Activated T-helper 1 cell treated with anti-CD3 and anti-CD28 coated beads, Interleukin-2, amount 50 U/mL, for 16 hours (primary cell): ENCODE measurements around the gene WDR45.
A peak's percentile ranks its signal among the peaks of the same experiment; 100 is the strongest.

ENCODE experiments used
- DNase-seq, 2 donors: peaks; one replicate each; pipeline ENCODE4 v3.0.0-alpha.2; 2020; ENCODE audit warnings: low read depth in 1 of 2, low spot score in 1 of 2

WDR45 gene

DNA sequence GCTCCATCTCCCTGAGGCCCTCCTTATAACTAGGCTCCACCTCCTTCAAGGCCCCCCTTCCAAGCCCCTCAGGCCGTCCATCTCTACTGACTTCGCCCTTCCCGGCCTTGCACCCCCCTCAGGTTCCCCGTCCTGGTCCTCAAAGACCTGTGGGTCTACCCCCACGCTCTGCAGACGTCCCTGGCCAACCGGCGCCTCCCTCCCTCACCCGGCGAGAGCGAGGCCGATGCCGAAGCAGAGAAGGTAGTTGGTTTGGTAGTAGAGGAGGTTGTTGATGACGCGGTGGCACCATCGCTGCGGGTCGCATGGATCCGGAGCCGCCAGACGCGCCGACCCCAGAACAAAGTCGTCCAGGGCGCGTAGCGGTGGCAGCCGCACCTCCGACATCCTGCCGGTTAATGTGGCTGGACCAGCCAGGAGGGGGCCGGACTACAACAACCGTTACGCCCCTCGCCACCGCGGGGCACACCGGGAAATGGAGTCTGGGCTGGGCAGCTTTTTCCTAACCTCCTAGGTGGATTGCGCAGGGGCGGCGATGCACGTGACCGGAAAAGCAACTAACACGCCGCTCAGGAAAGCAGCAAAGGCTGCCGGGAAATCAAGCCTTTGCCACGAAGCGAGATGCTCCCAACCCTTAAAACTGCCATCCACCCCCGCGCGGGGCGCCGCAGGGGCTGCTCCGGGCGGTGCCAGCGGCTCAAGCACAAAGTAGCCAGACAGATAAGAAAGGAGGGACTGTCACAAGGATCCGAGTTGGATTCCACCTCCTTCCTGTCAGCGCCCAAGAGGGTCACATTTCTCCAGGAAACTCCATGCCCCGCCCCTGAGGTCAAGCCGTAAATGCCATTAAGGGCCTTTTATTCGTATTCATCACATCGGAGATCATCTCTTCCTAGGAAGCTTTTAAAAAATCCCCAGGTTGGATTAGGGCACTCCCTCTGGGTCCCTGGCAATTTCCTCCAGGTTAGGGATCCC lies 5.8 kb downstream of the WDR45 start, which contains the start of gene PRAF2:
Gene PRAF2, minus strand, starts transcription at position 402 of the 975 bp plus-strand sequence. Its CDS starts 15 bp downstream, at position 387.
- DNase-seq, result peak; percentile 77 to 78

DNA sequence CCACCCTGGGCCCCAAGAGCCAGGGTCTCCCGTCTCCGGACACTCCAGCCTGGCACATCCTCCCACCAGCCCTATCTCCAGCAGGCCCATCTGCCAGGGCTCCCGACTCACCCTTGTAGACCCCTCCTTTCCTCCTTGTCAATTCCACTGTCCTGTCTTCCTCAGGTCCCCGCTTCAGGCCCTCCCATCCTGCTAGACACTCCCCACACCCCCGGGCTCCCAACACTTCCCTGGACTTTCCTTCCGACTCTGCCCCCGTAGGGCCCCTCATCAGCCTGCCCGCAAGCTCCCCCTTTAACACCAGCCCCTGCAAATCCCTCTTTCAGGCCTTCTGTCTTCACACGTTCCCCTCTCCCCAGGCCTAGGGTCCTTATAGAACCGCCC lies 7.0 kb downstream of the WDR45 start:
- no peak for DNase-seq

DNA sequence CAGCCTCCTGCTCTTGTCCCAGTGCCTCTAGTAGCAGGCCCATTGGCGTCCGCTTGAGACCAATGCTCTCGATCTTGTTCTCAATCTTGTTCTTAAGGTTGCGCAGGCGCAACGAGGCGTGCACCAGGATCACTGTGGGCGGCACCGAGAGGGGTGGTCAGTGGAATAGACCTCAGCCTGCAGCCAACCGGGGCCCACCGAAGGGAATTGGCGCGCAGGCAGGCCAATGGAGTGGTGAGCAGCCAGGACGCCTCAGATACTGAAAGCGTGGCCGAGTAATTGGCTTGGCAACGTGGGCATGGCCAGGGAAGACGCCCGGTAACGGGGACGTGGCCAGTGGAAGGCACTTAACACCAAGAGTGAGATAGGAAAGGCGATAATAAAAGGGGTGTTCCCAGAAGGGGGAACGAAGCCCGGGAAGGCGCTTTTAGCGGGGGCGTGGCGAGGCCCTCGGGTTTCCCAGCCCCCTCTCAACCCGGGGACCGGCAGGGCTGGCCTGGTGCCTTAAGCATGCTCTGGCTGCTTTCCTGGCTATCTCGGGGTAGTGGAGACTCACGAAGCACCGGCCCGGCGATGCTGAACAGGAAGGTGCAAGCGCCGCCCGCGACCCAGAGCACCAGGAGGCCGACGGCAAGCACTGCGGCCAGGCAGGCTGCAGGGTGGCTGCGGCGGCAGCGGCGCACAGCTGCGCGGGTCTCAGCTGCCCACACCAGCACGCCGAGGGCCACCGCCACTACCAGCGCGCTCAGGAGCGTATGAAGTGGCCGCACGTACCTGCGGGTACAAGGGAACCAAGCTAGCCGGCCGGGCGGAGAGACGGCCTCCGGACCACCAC lies 7.6 kb downstream of the WDR45 start:
- DNase-seq, result no peak

DNA sequence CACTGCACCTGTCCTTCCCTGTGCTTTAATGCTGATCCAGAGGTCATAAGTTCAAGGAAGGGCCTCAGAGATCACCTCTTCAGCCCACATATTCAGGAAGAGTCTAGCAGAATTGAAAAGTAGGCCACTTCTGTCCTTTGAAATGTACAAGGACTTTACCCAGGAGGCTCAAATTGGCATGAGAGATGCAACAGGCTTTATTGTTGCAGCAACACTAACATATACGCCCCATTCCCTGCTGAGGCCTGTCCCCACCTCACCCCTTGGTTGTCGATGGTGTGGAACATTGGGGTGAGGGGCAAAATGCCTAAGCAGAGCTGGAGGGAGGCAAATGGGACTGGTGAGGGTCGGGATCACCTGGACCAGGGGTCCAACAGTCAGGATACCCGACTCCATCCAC lies 8.7 kb downstream of the WDR45 start:
- DNase-seq, result no peak

DNA sequence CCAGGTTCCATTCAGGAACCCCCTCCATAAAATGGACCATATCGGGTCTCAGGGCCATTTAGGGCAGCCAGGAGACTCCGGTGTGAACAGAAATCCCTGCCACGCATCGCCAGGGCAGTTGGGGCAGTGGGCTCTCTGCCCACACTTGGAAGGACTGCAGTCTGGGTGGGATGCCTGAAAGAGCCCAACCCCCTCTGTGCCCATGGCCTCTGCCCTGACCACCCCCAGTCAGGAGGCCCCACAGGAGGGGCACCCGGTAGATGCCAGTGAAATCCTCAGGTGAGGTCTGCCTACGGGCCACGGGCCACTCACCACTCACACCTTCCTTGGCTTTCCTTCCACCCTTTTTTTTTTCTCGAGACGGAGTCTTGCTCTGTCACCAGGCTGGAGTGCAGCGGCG lies 10.6 kb downstream of the WDR45 start:
- no peak for DNase-seq

DNA sequence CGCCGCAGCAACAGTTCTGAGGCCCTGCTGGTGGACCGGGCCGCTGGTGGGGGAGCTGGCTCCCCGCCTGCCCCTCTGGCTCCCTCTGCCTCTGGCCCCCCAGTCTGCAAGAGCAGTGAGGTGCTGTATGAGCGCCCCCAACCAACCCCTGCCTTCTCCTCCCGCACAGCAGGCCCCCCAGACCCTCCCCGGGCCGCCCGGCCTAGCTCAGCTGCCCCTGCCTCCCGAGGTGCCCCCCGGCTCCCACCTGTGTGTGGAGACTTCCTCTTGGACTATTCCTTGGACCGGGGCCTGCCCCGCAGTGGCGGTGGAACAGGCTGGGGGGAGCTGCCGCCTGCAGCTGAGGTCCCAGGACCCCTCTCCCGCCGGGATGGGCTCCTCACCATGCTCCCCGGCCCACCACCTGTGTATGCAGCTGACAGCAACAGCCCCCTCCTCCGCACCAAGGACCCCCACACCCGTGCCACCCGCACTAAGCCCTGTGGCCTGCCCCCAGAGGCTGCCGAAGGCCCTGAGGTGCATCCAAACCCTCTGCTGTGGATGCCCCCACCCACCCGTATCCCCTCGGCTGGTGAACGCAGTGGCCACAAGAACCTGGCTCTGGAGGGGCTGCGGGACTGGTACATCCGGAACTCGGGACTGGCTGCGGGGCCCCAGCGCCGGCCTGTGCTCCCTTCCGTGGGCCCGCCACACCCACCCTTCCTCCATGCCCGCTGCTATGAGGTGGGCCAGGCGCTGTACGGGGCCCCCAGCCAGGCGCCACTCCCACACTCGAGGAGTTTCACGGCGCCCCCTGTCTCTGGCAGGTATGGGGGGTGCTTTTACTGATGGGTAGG lies 12.2 kb downstream of the WDR45 start:
- no peak for DNase-seq

DNA sequence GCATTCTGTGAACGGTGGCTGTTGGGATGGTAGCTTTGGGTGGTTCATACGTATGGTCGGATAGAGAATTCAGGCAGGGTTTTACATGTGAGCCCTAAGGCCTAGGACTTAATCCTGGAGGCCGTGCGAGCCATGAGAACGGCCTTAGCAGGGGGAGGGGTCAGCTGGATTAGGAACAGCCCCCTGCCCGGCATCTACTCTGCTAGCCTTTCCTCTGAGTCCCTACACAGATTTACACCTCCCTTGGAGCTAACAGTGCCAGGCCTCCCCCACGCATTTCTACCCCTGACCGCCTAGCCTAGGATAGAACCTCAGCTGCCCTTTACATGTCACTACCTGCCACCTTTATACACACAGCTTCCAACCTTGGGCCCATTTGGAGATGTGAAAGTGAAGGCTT lies 13.0 kb downstream of the WDR45 start:
- no peak for DNase-seq

DNA sequence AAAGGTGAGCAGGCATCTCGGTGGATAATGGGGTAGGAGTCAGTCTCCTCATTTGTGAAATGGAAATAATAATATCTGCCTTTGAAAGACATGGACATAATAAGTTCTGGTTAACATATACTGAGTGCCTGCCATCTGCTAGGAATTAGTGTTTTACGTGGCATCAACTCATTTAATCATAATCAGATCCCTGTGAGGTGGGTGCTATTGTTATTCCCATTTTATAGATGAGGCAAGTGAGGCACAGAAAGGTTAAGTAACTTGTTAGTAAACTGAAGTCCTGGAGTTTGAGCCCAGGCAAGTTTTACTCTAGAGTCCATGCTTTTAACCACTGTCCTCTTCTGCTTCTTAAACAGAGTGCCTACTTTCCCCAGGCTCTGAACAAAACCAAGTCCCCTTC lies 13.4 kb downstream of the WDR45 start:
- no peak for DNase-seq

DNA sequence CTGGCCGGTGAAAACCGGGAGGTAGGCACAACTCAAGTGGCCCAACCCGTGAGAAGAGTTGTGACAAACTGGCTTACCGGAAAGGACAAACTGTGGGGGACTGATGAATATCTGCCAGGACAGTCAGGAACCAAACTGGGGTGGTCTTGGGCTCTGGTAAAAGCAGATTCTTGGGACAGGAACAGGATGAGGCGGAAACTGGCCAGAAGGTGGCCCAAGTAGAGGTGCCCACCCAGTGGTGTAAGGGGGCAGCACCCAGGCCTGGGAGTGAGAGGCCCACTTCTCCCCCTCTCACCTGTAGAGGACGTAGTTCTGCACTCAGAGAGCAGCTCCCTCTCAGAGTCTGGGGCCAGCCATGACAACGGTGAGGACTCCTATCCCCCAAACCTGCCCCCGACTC lies 15.0 kb downstream of the WDR45 start:
- DNase-seq, result no peak

DNA sequence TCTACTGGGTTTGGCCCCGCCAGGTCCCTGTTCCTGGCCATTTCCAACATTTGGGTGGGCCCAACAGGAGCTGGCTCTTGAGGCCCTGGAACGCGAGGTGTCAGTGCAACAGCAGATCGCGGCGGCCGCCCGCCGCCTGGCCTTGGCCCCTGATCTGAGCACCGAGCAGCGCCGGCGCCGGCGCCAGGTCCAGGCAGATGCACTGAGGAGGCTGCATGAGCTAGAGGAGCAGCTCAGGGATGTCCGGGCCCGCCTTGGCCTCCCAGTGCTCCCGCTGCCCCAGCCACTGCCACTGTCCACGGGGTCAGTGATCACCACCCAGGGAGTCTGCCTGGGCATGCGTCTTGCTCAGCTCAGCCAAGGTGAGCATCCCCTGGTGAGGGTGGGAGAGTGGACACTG lies 15.4 kb downstream of the WDR45 start:
- DNase-seq, result no peak

DNA sequence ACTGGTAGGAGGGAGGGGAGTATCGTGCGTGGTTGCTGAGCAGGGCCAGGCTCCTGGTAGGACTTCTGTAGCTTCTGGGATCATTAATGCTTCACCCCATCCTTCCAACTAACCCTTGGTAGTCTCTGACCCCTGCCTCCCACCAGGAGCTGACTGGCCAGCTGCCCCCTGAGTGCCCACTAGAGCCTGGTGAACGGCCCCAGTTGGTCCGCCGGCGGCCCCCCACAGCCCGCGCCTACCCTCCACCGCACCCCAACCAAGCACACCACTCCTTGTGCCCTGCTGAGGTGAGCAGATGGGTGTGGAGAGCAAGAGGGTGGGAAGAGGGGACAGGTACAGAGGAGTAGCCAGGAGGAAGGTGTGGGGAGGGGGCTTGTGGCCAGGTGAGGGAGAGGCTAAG lies 16.0 kb downstream of the WDR45 start:
- no peak for DNase-seq

DNA sequence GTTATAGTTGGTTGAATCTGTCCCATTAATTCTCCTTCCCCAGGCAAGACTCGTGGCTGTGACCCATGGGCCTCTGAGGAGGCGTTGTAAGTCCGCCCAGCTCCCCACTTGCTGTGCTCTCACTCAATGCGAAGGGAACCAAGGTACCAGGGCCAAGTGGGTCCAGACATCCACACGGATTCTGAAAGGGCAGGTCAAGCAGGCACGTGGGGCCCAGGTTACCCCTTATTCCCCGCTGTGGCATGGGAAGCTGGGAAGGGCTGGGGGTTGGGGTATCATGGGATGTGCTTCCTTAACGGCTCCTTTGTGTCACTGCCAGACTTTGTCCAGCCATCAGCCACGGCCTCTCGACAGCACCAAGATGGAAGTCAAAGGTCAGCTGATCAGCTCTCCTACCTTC lies 17.8 kb downstream of the WDR45 start:
- DNase-seq, result no peak

DNA sequence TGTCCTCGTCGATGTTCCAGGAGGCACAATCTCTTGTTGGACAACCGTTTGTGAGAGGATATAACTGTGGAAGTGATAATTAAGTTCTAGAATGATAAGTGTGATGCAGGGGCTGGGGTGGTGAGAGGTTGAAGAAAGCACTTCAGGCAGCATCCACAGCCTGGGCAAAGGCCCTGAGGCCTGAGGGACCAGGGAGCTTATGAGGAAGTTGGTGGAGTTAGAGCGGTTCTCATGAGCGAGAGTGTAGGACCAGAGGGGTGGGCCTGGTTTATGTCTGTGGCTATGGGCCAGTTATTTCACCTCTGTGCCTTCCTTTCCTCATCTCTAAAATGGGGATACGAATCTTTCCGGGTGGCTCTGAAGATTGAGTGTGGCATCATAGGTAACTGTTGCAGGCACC lies 18.2 kb downstream of the WDR45 start:
- no peak for DNase-seq

DNA sequence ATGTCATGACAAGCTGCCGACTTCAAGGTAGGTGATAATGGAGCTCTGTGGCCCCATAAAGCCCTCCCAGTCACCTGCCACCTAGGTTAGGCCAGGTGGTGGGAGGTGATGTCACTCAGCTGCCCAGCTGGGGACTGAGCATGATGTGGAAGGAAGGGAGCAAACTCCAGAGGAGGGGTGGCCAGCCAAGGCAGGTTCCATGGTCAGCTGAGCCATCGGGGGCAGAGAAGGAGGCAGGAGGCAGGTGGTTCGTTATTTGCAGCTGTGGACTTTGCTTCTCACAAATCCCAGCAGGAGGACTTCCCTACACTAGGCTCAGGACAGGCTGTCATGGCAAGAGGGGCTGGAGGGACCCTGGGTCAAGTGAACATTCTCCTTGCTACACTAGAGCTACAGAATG lies 18.8 kb downstream of the WDR45 start:
- no peak for DNase-seq

DNA sequence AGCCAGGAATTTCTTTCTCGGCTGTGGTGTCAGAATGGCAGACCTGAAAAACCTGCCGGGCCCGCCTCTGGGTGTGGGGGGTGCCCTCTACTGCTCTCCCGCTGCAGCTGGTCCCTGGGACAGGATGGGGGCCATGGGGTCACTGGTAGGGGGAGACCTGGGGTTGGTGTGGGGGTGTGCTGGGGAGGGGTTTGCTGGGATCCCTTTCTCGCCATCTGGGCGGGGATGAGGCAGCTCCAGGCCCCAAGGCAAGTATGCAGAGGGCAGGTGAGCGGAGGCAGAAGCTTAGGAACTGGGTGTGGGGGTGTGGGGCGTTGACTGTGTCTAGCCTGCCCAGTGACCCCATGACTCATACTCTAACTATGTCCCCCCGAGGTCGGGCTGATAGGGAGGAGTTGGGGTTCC lies 20.0 kb downstream of the WDR45 start:
- DNase-seq, result no peak

DNA sequence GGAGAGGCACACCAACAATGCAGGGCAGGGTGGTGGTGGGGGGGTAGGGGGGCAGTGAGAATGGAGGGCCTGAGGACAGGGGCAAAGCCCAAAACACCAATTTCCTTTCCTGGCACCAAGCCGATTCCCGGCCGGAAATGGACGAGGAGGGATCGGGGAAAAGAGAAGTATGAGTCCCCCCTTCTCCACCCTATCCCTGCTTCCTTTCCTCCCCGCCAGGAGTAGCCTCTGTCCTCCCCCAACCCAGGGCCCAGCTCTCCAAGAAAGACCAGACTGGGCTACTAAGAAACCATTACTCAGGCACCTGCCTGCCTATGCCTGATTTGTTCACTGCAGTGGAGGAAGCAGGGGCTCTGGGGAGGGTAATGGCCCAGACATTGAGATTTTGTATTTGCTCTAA lies 20.5 kb downstream of the WDR45 start:
- DNase-seq, result no peak

DNA sequence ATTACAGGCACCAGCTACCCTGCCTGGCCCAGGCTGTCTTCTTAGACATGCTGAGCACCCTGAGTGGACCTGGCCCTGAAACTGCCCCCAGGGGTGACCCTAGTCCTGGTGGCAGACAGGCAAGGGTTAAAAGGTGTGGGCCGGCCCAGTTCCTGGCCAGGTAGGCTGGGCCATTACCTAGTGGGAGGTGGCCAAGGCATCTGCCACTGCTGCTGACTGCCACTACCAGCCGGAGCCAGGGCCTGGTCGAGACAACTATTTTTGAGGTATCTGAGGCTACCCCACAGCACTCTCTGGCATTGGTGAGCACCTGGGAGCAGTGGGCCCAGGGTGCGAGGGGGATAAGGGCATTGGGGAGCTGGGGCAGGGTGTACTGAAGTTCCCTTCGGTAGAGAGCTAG lies 20.9 kb downstream of the WDR45 start, which contains the start of gene CCDC120:
Gene CCDC120, plus strand, starts transcription at position 206 of the 400 bp plus-strand sequence. CDS start 3,043 bp downstream, outside the sequence.
- DNase-seq, result no peak

DNA sequence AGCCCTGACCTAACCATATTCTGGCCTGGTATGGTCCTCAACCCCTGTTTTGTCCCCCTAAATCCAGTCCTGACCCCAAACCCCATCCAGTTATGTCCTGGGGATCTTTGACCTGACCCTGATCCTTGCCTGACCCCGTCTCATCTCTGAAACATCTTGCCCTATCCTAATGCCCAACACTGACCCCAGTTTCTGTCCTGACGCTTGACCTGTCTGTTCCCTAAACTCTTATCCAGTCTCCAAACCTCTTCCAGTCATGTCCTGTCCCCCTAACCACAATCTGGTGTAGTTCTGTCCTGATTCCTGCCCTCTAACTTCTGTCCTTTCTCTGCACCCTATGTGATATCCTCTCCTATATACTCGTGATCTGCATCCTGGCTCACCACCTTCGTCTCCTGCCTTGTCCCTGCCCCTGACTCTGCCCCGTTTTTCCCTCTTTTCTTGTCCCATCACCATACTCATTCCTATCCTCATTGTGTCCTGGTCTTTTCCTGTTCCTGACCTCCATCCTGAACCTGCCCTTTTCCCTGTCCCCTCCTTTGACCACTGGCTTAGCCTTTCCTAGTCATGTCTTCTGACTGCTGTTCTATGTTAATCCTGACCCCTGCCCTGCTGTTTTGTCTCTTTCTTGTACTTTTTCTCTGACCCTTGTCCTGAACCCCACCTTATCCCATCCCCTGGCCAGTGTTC lies 25.5 kb downstream of the WDR45 start:
- no peak for DNase-seq

DNA sequence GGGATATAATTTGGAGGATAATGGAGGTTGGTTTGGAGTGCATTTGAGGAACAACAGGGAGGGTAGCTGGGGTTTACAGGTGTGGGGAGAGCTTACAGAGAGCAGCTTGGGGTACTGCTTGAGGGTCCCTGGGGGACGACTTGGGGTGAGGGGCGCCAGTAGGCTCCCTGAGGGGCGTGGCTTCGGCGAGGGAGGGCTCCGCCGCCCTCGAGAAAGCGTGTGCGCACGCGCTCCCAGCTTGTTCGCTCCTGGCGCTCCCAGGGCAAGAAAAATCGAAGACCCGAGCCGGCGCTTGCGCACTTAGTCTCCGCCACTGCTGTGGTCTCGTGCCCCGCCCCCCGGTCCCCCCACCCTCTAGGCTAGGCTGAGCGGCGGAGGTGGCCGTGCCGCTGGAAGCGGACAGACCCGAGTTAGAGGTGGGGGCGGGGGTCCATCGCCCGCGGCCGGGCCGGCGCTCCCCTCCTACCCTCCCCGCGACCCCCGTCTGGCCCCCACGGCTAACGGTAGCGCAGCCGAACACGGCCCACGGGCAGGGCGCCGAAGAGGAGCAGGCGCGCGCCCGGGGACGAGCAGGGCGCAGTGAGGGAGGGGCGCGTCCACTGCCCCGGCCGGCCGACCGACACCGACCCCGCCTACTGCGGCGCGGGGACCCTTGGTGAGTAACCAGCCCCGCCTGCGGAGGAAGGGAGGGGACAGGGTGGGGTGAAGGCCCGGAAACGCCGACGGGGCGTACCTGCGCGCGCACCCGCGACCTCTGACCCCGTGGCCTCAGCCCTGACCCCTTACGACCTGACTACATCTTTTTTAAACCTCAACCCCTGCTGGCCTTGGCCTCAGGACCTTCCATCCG lies 26.2 kb downstream of the WDR45 start:
- peak; percentile 12 to 43 for DNase-seq

DNA sequence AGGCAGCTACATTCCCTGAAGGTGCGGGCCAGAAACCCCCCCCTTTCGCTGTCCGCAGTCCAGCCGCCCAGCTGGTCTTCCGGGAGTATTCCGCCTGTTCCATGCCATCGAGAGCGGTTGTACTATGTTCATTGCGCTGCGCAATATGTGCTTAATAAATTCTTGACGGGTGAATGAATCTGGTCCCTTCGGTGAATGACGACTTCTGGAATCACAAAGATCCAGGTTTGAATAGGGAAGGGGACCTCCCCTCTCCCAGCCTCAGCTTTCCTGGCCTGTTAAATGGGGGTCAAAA lies 35.8 kb downstream of the WDR45 start:
- no peak for DNase-seq
